ENCODE data around the gene F8.
"Not testable (repeated sequence)": the region's sequence is repeated elsewhere in the genome, so short reads cannot be mapped to it uniquely, and the experiment has no call there.

Gene F8

GRCh38 chrX:154967603-154968002 lies 54.9 kb downstream of the F8 start:
- no peak for DNase-seq (ENCODE audit: low read depth)
- no peak overlapping the region for H3K4me3 ChIP-seq (ENCODE audit: low read depth, low read length)
- no peak for TF ChIP-seq CTCF (IDR thresholded peaks at IDR 0.05; ENCODE audit: insufficient read depth, low read depth, low read length, missing control alignments)

GRCh38 chrX:154961947-154962346 lies 60.6 kb downstream of the F8 start:
- TF ChIP-seq CTCF (IDR thresholded peaks at IDR 0.05; ENCODE audit: insufficient read depth, low read depth, low read length, missing control alignments) = no peak
- no peak for DNase-seq (ENCODE audit: low read depth)
- no peak overlapping the region for H3K4me3 ChIP-seq (ENCODE audit: low read depth, low read length)

GRCh38 chrX:154955799-154956198 lies 66.7 kb downstream of the F8 start:
- not testable (repeated sequence) for DNase-seq (ENCODE audit: low read depth); H3K4me3 ChIP-seq (ENCODE audit: low read depth, low read length)

GRCh38 chrX:154939265-154939664 lies 83.3 kb downstream of the F8 start:
- H3K4me3 ChIP-seq (ENCODE audit: low read depth, low read length); DNase-seq (ENCODE audit: low read depth): not testable (repeated sequence)

GRCh38 chrX:154924771-154925170 lies 97.8 kb downstream of the F8 start:
- not testable (repeated sequence) for DNase-seq (ENCODE audit: low read depth)

GRCh38 chrX:154918060-154918483 lies 104.5 kb downstream of the F8 start:
- TF ChIP-seq CTCF (IDR thresholded peaks at IDR 0.05; ENCODE audit: insufficient read depth, low read depth, low read length, missing control alignments) = peak; percentile 55
- H3K4me3 ChIP-seq (ENCODE audit: low read depth, low read length) = peak overlapping the region; percentile 24; the same call in 1 of the 2 replicates
- DNase-seq (ENCODE audit: low read depth) = peak; percentile 39

More at GRCh38 chrX:154924771-154925170, 97.8 kb downstream of the F8 start:
- H3K4me3 ChIP-seq (ENCODE audit: low read depth, low read length) = not testable (repeated sequence)

- H3K4me3 ChIP-seq (ENCODE audit: low read depth, low read length) = no peak overlapping the region
- DNase-seq (ENCODE audit: low read depth) = no peak
- TF ChIP-seq CTCF (IDR thresholded peaks at IDR 0.05; ENCODE audit: insufficient read depth, low read depth, low read length, missing control alignments) = no peak
Observed at GRCh38 chrX:154914052-154914451, 108.5 kb downstream of the F8 start.

GRCh38 chrX:154910528-154910927 lies 112.0 kb downstream of the F8 start:
- H3K4me3 ChIP-seq (ENCODE audit: low read depth, low read length); DNase-seq (ENCODE audit: low read depth): not testable (repeated sequence)

- H3K4me3 ChIP-seq (ENCODE audit: low read depth, low read length); DNase-seq (ENCODE audit: low read depth): not testable (repeated sequence)
Observed at GRCh38 chrX:154910048-154910447, 112.5 kb downstream of the F8 start.

- TF ChIP-seq CTCF (IDR thresholded peaks at IDR 0.05; ENCODE audit: insufficient read depth, low read depth, low read length, missing control alignments) = no peak
- no peak for DNase-seq (ENCODE audit: low read depth)
Observed at GRCh38 chrX:154908821-154909220, 113.7 kb downstream of the F8 start.

More at GRCh38 chrX:154908821-154909220, 113.7 kb downstream of the F8 start:
- no peak overlapping the region for H3K4me3 ChIP-seq (ENCODE audit: low read depth, low read length)
